Adrenal gland (tissue), 12 donors: ENCODE measurements around the gene GLS. TPM values are rescaled to one million over a fixed set of nuclear protein-coding genes. Genes with fewer than 3 reads are reported as not detected.
A peak's percentile ranks its signal among the peaks of the same experiment; 100 is the strongest.

Source experiments
- DNase-seq, 7 donors: peaks; one replicate each; pipeline ENCODE4 v3.0.0-alpha.2; 2019 to 2020
- H3K27ac ChIP-seq, 5 donors: fragments of 200-600 bp; sonication (generic) in 4 of 5; 1 replicate in 3 of 5; 2 replicates in 2 of 5; pipeline versions ENCODE4 v1.5.1 to v1.8.0; 2016 to 2020; ENCODE audit warnings: mild to moderate bottlenecking in 1 of 5
- H3K27me3 ChIP-seq: fragments of 200-600 bp; 2 replicates; pipeline ENCODE4 v1.8.0; 2021
- H3K36me3 ChIP-seq, 2 donors: fragments of 200-600 bp; replicated peaks in 1 of 2; 1 replicate in 1 of 2; 2 replicates in 1 of 2; pipeline versions ENCODE4 v1.5.1 to v1.8.0; 2018 to 2022
- H3K4me1 ChIP-seq, 2 donors: fragments of 200-600 bp; replicated peaks in 1 of 2; 1 replicate in 1 of 2; 2 replicates in 1 of 2; pipeline versions ENCODE4 v1.5.1 to v1.8.0; 2018 to 2021
- H3K4me3 ChIP-seq, 4 donors: fragments of 200-600 bp; sonication (generic) in 3 of 4; one replicate each; pipeline ENCODE4 v1.5.1; 2016 to 2018
- H3K9me3 ChIP-seq, 3 donors: fragments of 200-600 bp; sonication (generic) in 1 of 3; replicated peaks in 1 of 3; 1 replicate in 2 of 3; 2 replicates in 1 of 3; pipeline versions ENCODE4 v1.5.1 to v1.8.0; 2016 to 2021
- CTCF ChIP-seq, 6 experiments: fragments of 450-650 bp in 4 of 6; fragments of 200-600 bp in 2 of 6; sonication (generic) in 1 of 6; IDR thresholded peaks; 1 replicate in 5 of 6; 2 replicates in 1 of 6; pipeline versions ENCODE4 v1.5.1 to v1.8.0; 2016 to 2021; ENCODE audit warnings: antibody characterized with exemption in 6 of 6, mild to moderate bottlenecking in 2 of 6, moderate library complexity in 1 of 6
- POLR2A ChIP-seq, 2 donors: fragments of 450-650 bp; IDR thresholded peaks; one replicate each; pipeline ENCODE4 v1.6.1; 2017; ENCODE audit warnings: antibody characterized with exemption in 2 of 2, mild to moderate bottlenecking in 2 of 2, moderate library complexity in 1 of 2
- WGBS, 4 donors: extraction: QIAGEN DNeasy Blood & Tissue Kit in 2 of 4; methylation state at CpG; one replicate each; pipeline versions ENCODE4 v1.1.5 to v1.1.7; 2013 to 2017; 5-methylcytosine and 5-hydroxymethylcytosine counted together
- intact Hi-C, 2 donors: fragments of 100-400 bp; cut with DNase I; formaldehyde crosslinking; loops; one replicate each; pipeline versions ENCODE4 v1.14.1 to v1.15.0; 2022 to 2023
- polyA plus RNA-seq, 3 donors: library from polyadenylated mRNA; stranded (reverse); fragments of 200-250 nt in 2 of 3; fragments of 350-450 nt in 1 of 3; fragmentation: Illumina TruSeq in 1 of 3; extraction: RNeasy Lipid Tissue Mini Kit (QIAGEN cat#74804) in 1 of 3; gene quantifications; one replicate each; pipeline ENCODE4 v1.2.3, GENCODE V29; 2013 to 2014
- total RNA-seq, 9 donors: library from RNA; depleted of rRNA in 4 of 9; stranded (reverse); fragments of >200 nt in 4 of 9; fragments of 120-200 nt in 1 of 9; fragmentation: NEBNext Ultra II Directional in 1 of 9; extraction: Animal tissue kit (Norgen Biotek cat#: 25700) in 1 of 9; gene quantifications; one replicate each; pipeline versions ENCODE4 v1.1.0 to v1.2.4, GENCODE V29; 2013 to 2023
- donor health status: healthy with polysubstance abuse.
- donor health status: Bipolar disorder and iron deficiency.
- donor health status: DM: yes; HTN: yes; CAD: no.
- donor health status: DM: no; HTN: no; CAD: no.
- donor health status: DM: no; HTN: no; CAD: no.
- donor health status: DM: yes; HTN: yes; CAD: no.

Gene GLS
- total and polyA plus RNA-seq, 12 donors = 55.3 to 527 (median 254) TPM

- TF ChIP-seq CTCF (IDR thresholded peaks at IDR 0.05) (no peak), POLR2A (IDR thresholded peaks at IDR 0.05) (no peak)
- peak overlapping the region in 1 of 5 donors; percentile 20 for H3K27ac ChIP-seq
- H3K9me3 ChIP-seq = no peaks in the 10 kb centered on the region
- peak overlapping the region in 1 of 4 donors; percentile 9 for H3K4me3 ChIP-seq
- WGBS, 4 donors = 77 to 85% (median 79%) methylated on average over 3 of the region's 3 CpGs
- intact Hi-C loops = no loop called here
- no peaks in the 10 kb centered on the region for H3K36me3 ChIP-seq
- DNase-seq = no peak
- no peaks in the 10 kb centered on the region for H3K27me3 ChIP-seq
- peaks cover 61 to 98% of the 10 kb centered on the region in 2 donors for H3K4me1 ChIP-seq
Measured at GRCh38 chr2:190889175-190889943, 8.7 kb downstream of the GLS start.

GRCh38 chr2:190891372-190891771, 10.8 kb downstream of the GLS start:
- TF ChIP-seq POLR2A (IDR thresholded peaks at IDR 0.05) (no peak), CTCF (IDR thresholded peaks at IDR 0.05) (no peak)
- Histone ChIP-seq H3K4me3 (no peak overlapping the region), H3K9me3 (no peaks in the 10 kb centered on the region), H3K27ac (no peak overlapping the region), H3K4me1 (peaks cover 54 to 85% of the 10 kb centered on the region in 2 donors), H3K27me3 (no peaks in the 10 kb centered on the region), H3K36me3 (peaks cover 0 to 13% of the 10 kb centered on the region in 2 donors)
- intact Hi-C loops = no loop called here
- no peak for DNase-seq

- DNase-seq = no peak
- Histone ChIP-seq H3K36me3 (peaks cover 0 to 18% of the 10 kb centered on the region in 2 donors), H3K4me1 (peaks cover 51 to 83% of the 10 kb centered on the region in 2 donors), H3K27me3 (no peaks in the 10 kb centered on the region), H3K27ac (no peak overlapping the region), H3K4me3 (no peak overlapping the region), H3K9me3 (no peaks in the 10 kb centered on the region)
- TF ChIP-seq CTCF (IDR thresholded peaks at IDR 0.05) (no peak), POLR2A (IDR thresholded peaks at IDR 0.05) (no peak)
- intact Hi-C loops = no loop called here
- WGBS, 4 donors = 75 to 79% (median 77%) methylated on average over 1 of the region's 1 CpG
Measured at GRCh38 chr2:190891889-190892288, 11.3 kb downstream of the GLS start.

GRCh38 chr2:190893157-190893556, 12.5 kb downstream of the GLS start:
- intact Hi-C loops = no loop called here
- Histone ChIP-seq H3K27ac (no peak overlapping the region), H3K36me3 (peaks cover 0 to 29% of the 10 kb centered on the region in 2 donors)

More at GRCh38 chr2:190893157-190893556, 12.5 kb downstream of the GLS start:
- Histone ChIP-seq H3K4me1 (peaks cover 38 to 70% of the 10 kb centered on the region in 2 donors), H3K4me3 (no peak overlapping the region), H3K27me3 (no peaks in the 10 kb centered on the region), H3K9me3 (no peaks in the 10 kb centered on the region)
- TF ChIP-seq POLR2A (IDR thresholded peaks at IDR 0.05) (no peak), CTCF (IDR thresholded peaks at IDR 0.05) (no peak)
- no peak for DNase-seq
